Stimulated activated CD8-positive, alpha-beta memory T cell treated with anti-CD3 and anti-CD28 coated beads, Interleukin-7, amount 100 ng/mL, for 24 hours (primary cell): Measurements from ENCODE around the gene TBC1D1.

Source experiments
- DNase-seq: peaks from one replicate; pipeline ENCODE4 v3.0.0-alpha.2; 2020; ENCODE audit warnings: low read depth

The TBC1D1 gene

GRCh38 chr4:38056011-38056685 lies 165.3 kb downstream of the TBC1D1 start:
- DNase-seq = no peak

- no peak for DNase-seq
Observed at GRCh38 chr4:38058151-38058550, 167.3 kb downstream of the TBC1D1 start.

GRCh38 chr4:38060829-38061431 lies 170.0 kb downstream of the TBC1D1 start:
- no peak for DNase-seq

GRCh38 chr4:38062088-38062775 lies 171.3 kb downstream of the TBC1D1 start:
- peak; percentile 52 for DNase-seq

DNA sequence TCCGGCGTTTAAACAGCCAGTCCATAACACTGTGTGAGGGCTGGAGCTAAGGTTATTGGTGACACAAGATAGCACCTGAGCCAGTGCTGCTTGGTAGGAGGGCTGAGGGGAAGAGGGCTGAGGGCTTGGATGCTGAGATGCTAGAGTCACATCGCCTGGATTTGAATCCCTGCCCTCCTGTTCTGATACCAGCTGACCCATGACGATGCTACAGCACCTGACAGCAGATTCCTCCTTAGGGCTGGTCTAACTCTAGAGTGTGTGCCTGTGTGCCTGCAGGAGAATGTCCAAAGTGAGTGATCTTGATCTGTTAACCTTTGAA lies 171.9 kb downstream of the TBC1D1 start:
- DNase-seq = no peak

GRCh38 chr4:38065176-38065575 lies 174.3 kb downstream of the TBC1D1 start:
- no peak for DNase-seq

- DNase-seq = no peak
Observed at GRCh38 chr4:38065900-38066299, 175.0 kb downstream of the TBC1D1 start.

DNA sequence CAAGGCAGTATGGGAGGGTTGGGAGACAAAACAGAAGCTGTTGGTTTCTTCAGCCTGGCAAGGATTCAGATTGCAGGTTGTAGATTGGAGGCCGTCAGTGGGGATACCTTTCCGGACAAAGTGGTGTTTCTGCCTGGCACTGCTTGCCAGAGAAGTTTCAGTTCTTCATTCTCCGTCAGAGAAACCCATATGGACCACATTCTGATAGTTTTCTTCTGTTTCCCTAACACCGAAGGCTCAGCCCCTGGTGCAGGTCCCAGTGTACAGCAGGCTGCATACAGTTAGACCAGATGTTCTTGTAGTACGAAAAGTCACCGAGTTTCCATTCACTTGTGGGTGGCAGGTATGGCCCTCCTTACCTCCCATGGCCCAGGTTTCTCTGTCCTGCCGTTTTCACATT lies 176.6 kb downstream of the TBC1D1 start:
- no peak for DNase-seq

DNA sequence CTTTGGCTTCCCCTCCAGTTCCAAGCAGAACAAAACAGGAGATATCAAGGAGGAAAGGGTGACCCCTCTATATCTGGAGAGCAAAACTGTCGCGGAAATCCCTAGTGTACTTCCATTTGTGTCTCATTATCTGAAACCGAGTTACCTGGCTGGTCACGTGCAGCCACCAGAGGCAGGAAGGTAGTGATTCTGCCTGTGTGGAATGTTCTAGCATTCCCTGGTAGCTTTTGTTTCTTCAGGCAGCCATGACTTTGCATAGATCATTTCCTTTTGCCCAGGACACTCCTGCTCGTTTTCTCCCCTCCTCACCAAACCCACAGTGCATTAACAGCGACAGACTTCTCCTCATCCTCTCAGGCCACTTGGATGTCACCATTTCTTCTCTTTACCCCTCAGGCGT lies 177.2 kb downstream of the TBC1D1 start:
- no peak for DNase-seq

GRCh38 chr4:38069271-38069760 lies 178.4 kb downstream of the TBC1D1 start:
- no peak for DNase-seq

DNA sequence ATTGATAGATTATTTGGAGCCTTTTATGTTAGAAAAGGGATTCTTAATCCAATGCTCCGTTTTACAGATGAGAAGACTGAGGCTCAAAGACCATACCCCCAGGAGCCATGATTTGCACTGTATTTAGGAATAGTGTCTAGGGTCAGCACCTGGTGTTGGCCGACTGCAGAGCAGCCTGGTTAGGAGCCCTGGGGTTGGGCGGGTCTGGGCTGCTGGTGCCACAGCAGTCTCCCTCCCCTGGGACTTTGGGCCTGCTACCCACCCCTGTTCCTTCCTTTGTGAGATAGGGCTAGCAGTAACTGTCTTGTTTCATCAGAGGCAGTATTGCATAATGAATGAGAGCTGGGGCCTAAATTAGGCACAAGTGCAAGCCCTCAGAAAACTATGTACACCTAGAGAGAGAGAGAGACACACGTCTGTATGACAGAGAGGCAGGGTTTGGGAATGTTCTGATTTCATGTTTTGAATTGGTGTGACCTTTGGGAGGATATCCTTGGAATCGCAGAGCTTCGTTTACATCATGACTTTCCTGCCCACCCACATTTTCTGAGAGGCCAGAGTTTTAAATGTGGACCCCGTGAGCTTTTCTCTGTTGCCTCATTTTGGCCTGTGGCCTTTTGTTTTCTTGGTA lies 181.0 kb downstream of the TBC1D1 start:
- DNase-seq = no peak

- DNase-seq = no peak
Observed at GRCh38 chr4:38072578-38072977, 181.7 kb downstream of the TBC1D1 start.

GRCh38 chr4:38073596-38074234 lies 182.8 kb downstream of the TBC1D1 start:
- no peak for DNase-seq

DNA sequence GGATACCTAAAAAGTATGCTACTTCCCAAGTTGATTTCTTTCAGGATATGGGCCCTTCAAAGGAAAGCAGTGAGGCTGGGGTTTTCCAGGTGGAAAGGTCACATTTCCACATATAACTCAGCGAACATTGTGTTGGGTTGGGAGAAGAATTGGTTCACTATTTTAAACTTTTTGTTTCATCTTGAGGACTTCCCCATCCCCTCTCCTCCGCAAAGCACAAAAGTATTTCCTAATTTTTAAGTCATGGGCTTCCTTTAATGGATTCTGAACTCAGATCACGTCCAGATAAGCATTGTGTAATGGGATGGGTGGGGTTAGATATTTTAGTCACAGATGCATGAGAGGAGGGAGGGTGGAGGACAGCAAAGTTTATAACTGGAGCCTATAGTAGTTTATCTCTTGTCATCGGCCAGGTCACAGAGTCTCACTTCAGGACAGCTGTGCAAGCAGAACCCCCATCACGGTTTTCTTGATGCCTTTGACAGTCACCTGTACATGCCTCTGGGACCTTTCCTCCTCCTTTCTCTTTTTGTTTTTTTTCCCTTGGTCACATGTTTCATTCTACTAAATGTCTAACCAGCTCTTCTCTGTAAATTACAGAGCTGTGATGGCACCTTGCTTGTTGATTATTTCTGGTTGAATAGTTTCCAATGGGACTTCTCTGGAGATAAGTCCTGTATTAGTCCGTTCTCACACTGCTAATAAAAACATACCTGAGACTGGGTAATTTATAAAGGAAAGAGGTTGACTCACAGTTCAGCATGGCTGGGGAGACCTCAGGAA lies 184.7 kb downstream of the TBC1D1 start:
- no peak for DNase-seq

DNA sequence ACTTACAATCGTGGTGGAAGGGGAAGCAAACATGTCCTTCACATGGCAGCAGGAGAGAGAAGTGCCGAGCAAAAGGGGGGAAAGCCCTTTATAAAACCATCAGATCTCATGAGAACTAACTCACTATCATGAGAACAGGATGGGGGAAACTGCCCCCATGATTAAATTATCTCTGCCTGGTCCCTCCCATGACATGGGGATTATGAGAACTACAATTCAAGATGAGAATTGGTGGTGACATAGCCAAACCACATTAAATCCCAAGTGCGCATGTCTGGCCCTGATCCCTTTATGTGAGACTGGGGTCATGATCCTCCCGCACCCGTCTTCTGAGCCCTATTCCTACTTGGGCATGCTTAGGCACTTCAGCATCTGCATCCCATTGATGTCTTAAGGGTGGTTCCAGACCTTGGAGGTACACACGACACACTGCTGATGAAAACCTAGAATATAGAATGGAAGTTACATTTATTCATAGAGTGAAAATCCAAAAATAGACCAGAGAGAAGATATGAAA lies 185.3 kb downstream of the TBC1D1 start:
- DNase-seq = no peak

DNA sequence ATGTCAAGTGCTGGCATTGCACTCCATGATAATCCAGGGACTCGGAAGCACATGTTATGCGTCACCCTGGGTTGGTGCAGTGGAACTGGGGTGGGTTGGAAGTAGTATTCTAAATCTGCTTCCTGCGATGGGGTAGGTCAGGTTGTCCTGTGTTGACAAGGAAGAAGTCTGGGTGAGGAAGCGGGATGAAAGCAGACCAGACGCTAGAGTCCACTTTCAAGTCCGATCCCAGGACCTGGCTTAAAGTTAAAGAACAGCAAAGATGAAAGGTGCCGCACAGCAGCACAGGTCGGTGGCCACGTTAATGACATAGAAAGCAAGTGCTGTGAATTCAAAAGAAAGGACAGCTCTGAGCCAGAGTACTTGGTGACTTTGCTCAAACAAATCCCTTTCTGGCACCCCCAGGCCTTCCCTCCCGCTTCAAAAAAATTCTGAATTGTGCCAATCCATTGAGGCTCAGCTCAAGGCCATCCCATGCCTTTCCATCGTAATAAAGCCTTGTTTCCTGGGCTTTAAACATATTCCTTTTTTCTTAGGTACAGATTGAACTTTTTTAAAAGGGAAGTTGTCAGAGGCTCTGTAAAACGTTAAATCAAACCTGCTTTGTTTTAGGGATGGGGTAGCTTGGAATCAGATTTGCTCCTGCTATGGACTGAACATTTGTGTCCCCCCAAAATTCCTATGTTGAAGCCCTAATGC lies 187.1 kb downstream of the TBC1D1 start:
- no peak for DNase-seq

GRCh38 chr4:38078590-38079421 lies 187.9 kb downstream of the TBC1D1 start:
- no peak for DNase-seq

DNA sequence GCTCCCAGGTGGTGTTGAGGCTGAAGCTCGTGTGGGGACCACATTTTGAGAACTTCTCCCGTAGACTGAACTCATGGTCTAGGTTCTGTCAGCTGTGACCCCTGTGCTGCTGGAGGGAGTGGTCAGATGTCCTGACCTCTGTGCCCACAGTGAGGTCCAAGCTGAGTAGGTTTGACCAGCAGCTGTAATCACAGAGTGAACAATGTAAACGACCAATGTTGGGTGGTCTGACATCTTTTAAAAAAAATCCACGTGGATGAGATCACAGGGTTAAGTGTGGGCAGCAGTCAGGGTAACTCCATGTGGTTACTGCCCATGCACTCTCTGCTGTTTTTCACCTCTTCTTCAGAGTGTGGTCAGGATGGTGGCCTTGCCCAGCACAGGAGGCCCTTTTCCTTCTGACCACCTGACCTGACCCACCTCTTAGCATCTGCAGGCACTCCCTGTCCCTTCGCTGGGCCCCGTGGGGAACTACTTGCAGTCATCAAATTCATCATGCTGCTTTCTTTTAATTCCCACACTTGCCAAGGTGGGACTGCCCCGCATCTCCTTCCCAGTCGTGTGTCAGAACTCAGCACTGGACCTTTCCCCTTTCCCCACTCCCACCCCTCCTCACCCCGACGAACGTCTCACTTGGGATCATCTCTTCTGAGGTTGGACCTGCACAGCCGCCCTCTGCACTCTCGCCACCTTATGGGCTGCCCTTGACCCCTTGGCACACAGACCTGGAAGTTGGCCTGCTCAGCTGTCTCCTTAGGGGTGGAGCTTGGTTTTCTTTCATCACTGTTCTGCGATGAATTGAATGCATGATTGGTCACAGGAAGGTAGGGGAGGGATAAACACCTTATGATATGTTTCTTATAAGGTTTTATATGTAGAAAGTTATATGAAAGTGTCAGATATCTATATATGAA lies 189.4 kb downstream of the TBC1D1 start:
- DNase-seq = no peak

- no peak for DNase-seq
Observed at GRCh38 chr4:38082021-38082420, 191.1 kb downstream of the TBC1D1 start.
